HG03520 (cell line): Measurements from ENCODE around the gene FAF1.

Experiments used
- ATAC-seq: cut with Tn5 transposase; IDR thresholded peaks from one replicate; pipeline ENCODE4 v1.9.1; 2021; ENCODE audit warnings: mild to moderate bottlenecking, moderate library complexity; ENCODE audit not compliant: unreplicated experiment

FAF1 gene

GRCh38 chr1:50508040-50508586 lies 452.0 kb downstream of the FAF1 start:
- ATAC-seq: no peak

DNA sequence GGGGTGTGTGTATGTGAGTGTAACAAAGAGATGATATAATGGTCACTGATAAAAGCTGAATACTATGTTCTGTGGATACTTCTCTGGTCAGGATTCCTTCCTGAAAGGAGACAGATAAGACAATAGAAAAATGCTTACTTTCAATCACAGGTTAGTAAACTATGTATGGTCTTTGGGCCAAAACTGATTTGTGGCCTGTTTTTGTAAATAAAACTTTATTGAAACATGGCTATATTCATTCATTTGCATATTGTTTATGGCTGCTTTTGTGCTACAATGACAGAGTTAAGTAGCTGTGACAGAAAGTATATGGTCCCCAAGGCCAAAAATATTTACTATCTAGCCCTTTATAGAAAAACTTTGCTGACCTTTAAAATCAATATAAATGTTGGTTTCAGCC lies 454.6 kb downstream of the FAF1 start:
- no peak for ATAC-seq

DNA sequence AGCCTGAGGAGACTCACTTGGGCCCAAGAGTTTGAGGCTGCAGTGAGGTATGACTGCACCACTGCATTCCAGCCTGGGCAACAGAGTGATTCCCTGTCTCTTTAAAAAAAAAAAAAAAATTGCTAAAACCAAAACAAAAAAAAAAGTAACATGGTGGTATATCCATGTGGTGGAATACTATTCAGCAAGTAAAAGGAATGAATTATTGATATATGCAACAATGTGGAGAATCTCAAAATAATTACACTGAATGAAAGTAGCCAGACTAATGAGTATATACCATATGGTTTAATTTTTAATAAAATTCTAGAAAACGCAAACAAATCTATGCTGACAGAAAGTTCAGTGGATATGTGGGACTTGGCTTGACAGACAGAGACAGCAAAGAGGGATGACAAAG lies 456.6 kb downstream of the FAF1 start:
- ATAC-seq: no peak

DNA sequence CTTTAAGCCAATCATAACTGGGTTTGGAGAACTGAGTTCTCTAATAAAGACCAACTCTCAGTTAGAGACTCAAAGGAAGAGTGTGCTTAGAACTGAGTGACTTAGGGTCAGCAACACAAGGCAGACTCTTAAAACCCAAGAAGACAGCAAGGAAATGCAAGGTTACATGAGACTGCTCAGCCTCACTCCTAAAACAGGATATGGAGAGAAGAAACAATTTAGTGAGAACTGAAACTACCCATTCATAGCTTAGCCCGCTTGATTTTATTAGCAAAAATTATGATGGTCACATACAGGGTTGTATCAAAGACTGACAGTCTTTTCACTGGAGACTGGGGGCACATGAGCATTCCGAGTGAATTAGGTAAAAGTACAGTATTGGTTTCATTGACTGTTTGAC lies 457.9 kb downstream of the FAF1 start:
- no peak for ATAC-seq

DNA sequence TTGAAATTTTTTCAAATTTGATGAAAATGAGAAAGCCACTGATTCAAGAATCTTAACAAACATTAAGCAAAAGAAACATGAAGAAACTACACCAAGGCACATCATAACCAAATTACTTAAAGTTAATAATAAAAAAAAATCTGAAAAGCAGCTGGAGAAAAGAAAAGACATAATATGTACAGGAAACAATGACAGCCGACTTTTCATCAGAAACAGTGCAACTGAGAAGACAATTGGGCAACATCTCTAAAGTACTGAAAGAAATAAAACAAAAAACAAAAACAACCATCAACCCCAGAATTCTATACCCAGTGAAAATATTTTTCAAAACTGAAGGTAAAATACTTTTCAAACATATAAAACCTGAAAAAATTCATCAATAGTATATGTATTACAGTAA lies 463.1 kb downstream of the FAF1 start:
- ATAC-seq: no peak

GRCh38 chr1:50493710-50494109 lies 466.4 kb downstream of the FAF1 start:
- no peak for ATAC-seq

DNA sequence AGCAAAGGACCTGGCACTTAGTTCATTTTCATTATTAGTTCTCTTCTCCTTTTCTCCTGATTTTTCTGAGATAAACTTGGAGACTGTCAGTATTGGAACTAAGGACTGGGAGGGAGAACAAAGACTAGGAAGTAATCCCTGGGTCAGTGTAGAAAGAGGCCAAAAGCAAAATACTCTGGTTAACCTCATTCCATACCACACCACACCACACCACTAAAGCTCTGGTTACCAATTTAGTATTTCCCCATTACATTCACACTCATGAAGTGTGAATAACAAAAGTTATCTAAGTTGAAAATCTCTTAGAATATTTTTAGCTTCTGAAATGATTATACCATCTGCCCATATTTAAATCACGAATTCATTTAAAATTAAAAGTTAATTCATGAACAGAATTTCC lies 467.9 kb downstream of the FAF1 start:
- ATAC-seq: no peak

DNA sequence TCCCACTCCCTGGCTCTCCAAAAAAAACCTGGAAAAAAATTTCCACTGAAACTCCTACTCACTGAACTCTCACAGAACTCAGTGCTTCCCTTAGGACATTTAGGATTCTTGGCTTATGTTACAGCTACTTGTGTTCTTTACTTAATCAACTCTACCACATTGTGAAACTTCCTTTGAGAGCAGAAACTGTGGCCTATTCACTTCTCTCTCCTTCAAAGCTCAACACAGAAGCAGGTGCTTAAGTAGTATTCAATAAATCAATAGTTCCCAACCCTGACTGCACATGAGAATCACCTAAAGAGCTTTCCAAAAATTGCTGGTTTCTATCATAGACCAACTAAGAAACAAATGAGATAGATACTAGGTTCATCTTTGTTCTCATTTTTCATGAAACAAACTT lies 468.9 kb downstream of the FAF1 start:
- ATAC-seq: no peak

- ATAC-seq: no peak
These were observed 469.4 kb downstream of the FAF1 start for GRCh38 chr1:50490640-50491039.

DNA sequence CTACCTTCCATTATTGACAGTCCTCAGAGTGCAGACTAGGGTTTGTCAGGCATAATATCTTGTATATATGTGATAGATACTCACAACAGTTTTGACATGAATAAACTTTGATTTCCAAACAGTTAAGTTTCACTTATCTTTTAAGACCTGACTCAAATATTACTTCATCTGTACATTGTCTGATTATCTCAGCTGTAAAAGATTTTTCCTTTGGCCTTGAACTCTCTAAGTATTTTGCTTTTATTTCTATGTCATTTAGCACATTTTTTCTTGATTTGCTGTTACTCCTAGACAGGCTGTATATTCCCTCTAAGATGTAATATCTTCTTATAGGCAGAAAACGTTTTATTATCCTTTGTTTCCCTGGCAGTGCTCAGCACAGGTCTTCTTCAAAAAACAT lies 471.2 kb downstream of the FAF1 start:
- no peak for ATAC-seq

DNA sequence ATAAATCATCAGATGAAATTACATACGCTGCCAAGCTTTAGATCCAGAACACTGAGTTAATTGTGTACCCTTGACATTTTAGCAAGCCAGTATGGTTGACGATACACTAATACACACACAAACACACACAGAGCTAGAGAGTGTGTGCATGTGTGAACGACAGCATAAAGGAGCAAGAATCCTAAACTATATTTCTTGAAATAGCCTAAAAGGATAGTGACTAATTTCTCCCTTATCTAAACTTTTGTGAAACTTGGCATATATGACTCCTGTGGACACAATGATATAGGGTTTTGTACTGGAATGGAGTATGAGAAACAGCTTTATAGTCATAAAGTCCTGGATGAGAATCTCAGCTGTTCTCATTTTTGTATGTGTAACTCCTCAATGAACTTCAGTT lies 471.7 kb downstream of the FAF1 start:
- no peak for ATAC-seq

- no peak for ATAC-seq
These were observed 472.3 kb downstream of the FAF1 start for GRCh38 chr1:50487725-50488124.

GRCh38 chr1:50481142-50481736 lies 478.8 kb downstream of the FAF1 start:
- ATAC-seq: no peak

DNA sequence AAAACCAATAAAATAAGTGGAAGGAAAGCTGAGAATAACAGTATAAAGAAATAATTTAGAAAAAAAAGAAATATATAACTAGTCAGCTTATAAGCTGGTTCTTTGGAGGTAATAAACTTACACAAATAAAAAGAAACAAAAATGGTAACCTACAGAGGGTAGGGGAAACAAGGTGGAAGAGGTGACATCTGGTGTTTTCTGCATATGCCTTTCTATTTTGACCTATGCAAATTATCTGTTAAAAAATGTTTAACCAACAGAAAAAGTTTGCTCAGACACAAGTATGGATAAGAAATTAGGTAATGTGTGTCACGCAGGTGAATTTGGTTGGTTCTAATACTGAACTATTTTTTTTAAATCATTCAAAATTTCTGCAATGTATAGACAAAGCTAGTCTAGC lies 483.3 kb downstream of the FAF1 start:
- no peak for ATAC-seq

DNA sequence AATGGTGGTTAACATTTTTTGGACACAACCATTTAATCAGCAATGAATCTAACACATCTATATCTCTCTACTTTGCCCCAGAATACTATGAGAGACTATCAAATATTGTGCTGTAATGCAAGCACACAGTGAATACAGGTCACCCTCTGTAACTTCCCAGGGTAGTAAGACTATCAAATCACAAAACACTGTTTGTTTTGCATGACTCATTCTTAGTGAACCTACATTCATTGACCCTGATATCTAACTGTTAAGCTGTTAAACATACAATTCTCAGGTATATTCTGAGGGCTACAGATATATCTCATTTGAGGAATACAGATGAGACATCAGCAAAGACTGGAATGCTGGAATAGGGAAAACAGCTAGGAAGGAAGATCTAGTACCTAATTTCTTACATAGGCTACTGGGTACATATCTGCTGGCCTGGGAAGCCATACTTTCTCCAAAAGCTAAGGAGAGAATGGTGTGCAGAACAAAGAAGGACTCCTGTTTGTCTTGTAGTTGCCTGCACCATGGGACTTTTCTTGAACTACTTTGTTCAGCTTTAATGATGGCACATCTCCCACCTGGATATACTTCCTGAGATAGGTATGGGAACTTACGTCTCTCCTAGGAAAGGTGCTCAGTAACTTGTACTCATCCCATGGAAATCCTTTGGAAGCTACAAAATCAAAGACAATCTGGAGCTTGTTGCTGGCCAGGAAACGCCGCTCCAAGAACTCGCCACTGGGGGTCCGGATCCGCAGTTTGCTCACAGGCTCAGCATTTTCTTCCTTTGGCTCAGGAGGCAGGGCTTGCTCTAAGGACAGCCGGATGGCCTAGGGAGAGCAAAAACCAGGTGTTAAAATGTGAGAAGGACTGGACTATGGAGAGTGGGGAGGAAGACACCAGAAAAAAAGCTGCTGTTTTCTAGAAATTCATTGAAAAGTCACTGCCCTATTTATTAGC lies 484.9 kb downstream of the FAF1 start:
- no peak for ATAC-seq

- ATAC-seq: no peak
These were observed 486.6 kb downstream of the FAF1 start for GRCh38 chr1:50473513-50473912.

DNA sequence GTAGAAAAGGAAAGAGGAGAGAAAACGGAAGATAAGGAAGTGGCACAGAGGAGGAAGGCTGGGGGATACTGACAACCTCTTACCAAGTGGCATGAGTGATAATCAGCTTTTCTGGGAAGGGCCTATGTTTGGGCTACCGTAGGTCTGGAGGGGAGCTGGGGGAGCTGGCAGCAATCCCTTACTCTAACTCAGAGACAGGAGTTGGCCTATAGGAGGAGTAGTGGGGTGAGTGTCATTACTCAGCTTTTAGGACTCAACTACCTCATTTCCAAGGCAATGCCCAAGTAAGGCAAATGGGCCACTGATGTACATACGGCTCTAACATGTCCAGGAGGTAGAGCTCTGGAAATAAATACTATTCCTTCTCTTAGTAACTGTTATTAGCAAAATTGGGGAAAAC lies 488.1 kb downstream of the FAF1 start:
- ATAC-seq: no peak

- ATAC-seq: no peak
These were observed 497.1 kb downstream of the FAF1 start for GRCh38 chr1:50462964-50463363.

GRCh38 chr1:50458507-50458906 lies 501.6 kb downstream of the FAF1 start:
- no peak for ATAC-seq

- no peak for ATAC-seq
These were observed 505.2 kb downstream of the FAF1 start for GRCh38 chr1:50454911-50455310.

DNA sequence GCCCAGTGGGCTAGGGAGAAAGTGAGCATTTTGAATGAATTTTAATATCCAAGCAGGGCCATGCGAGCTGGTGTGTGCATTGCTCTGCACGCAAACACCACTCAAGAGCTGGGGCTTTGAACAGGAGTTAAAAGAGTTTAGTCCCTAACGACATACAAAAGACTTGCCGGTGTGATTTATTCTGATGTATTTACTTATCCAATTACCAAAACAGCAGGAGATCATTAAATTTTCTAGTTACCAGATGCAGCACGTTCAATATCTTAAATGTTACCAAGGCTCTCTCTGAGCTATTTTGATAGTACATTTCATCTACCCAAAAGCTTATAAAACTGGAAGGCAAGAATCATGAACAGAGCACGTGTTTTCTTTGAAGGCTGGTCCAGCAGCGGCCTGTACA lies 506.8 kb downstream of the FAF1 start:
- ATAC-seq: no peak

- ATAC-seq: no peak
These were observed 507.4 kb downstream of the FAF1 start for GRCh38 chr1:50452700-50453099.
